ENCODE data around the gene ANGPTL8.

The ANGPTL8 gene, protein sequence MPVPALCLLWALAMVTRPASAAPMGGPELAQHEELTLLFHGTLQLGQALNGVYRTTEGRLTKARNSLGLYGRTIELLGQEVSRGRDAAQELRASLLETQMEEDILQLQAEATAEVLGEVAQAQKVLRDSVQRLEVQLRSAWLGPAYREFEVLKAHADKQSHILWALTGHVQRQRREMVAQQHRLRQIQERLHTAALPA

DNA sequence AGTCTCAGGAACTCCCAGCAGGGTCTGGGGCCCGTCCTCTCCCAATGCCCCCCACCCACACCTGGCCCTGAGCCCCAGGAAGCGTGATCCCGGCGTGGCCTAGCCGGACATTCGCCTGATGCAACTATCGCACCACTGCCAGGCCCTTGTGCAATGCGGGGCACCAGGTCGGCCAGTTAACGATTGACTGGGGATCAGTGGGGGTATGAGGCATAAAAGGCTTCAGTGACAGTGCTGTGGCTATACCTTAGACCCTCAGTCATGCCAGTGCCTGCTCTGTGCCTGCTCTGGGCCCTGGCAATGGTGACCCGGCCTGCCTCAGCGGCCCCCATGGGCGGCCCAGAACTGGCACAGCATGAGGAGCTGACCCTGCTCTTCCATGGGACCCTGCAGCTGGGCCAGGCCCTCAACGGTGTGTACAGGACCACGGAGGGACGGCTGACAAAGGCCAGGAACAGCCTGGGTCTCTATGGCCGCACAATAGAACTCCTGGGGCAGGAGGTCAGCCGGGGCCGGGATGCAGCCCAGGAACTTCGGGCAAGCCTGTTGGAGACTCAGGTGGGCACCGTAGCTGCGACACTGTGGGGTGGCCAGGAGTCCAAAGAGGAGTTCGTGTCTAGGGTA, at the start of gene ANGPTL8:
Gene ANGPTL8, plus strand, starts transcription at position 243 of the 624 bp plus-strand sequence. Its CDS starts 19 bp downstream, at position 262.
- DNase-seq = no peak

DNA sequence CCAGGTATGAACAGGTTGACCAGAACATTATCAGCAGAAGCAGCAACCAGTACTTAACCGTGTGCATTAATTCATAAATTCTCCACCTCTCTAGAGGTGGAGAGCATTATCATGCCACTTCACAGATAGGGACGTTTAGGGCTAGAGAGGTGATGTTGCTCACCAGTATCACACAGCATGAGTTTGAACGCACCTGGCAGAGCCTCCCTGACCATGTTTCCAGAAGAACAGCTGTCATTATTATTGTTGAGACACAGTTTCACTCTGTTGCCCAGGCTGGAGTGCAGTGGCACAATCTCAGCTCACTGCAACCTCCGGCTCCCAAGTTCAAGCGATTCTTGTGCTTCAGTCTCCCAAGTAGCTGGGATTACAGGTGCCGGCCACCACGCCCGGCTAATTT, 48.9 kb upstream of the ANGPTL8 start:
- DNase-seq = no peak

DNA sequence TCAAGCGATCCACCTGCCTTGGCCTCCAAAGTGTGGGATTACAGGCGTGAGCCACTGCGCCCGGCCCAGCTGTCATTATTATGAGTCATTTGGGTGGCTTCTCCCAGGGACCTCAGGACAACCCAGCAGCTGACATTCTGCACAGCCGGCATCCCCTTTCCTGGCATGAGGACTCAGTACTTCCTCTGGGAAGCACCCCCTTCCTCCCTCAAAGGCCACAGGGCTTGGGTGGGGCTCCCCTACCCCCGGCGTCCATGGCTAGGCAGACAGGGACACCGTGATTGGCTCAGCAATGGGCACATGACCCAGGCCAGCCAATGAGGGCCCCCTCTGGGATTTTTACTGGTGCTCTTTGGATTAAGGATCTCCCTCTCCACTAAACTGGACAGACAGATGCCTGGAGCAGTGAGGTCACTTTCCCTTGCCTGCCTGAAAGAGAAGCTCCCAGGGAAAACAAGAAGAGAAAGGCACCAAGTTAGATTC, 48.1 kb upstream of the ANGPTL8 start:
- no peak for DNase-seq

DNA sequence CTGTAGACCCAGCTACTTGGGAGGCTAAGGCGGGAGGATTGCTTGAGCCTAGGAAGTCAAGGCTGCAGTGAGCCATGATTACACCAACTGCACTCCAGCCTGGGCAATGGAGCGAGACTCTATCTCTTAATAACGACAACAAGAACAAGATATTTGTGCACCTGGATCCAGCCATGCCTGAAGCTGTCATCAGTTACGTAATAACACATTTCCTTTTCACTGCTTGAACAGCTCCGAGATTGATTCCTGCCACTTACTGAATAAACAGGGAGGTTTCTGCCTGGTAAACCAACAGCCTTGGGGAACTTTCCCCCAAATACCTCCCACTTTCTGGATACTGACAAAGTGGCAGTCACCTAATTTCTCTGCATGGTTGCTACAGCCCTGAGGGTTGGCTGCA, 47.5 kb upstream of the ANGPTL8 start:
- no peak for DNase-seq

- no peak for DNase-seq
Measured at GRCh38 chr19:11192957-11193939, 46.2 kb upstream of the ANGPTL8 start.

GRCh38 chr19:11194173-11194572, 45.2 kb upstream of the ANGPTL8 start:
- no peak for DNase-seq

DNA sequence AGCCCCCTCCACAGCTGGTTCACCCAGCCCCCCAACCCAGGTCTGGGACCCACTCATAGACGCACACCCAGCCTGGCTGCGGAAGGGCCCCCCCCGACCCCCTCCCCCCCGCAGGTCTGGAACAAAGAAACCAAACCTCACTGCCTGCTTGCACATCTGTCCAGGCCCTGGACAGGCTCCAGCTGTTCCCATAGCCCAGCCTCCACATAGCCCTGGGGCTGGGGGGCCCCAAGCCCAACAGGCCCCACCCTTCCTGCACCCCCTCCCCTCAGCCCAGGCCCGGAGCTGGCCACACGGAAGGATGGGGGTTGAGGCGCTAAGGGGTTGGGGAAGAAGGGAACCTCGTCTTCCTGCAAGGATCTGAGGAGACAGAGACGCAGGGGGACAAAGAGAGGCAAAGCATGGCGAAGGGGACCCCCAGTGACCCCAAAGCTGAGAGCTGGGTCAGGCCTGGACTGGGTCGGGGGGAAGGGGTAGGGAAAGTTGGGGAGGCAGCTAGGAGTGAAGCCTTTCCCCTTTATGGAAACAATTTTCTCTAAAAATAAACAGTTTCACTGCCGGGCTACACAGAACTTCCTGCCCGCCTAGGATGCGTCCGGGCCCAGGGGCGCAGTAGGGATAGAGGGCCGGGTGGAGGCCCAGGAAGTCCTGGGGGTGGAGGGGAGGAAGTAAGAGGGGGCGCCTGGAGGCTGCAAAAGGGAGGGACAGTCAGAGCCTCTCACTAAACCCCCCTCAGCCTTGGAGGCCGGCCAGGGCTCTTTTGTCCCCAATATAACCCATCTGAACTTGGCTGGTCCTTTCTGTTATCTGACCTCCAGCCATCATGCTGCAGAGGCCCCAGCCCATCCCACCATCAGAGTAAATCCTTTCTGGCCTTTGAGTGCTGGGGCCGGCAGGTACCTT, 44.5 kb upstream of the ANGPTL8 start:
- no peak for DNase-seq

DNA sequence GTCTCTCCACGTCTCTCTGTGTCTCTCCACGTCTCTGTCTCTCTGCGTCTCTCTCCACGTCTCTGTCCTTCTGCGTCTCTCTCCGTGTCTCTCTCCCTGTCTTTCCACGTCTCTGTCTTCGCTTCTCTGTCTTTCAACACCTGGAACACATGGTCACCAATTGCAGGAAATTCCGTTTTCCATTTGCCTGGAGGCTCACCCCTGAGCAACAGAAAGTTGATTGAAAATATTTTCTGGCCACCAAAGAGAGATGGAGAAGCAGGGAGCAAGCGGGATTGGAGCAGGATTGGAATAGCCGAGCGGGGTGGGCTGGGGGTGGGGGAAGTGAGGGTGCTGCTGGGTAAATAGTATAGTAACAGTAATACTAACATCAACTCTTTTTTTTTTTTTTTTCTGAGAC, 43.7 kb upstream of the ANGPTL8 start:
- DNase-seq = no peak

- DNase-seq = no peak
Measured at GRCh38 chr19:11196406-11197287, 42.8 kb upstream of the ANGPTL8 start.

DNA sequence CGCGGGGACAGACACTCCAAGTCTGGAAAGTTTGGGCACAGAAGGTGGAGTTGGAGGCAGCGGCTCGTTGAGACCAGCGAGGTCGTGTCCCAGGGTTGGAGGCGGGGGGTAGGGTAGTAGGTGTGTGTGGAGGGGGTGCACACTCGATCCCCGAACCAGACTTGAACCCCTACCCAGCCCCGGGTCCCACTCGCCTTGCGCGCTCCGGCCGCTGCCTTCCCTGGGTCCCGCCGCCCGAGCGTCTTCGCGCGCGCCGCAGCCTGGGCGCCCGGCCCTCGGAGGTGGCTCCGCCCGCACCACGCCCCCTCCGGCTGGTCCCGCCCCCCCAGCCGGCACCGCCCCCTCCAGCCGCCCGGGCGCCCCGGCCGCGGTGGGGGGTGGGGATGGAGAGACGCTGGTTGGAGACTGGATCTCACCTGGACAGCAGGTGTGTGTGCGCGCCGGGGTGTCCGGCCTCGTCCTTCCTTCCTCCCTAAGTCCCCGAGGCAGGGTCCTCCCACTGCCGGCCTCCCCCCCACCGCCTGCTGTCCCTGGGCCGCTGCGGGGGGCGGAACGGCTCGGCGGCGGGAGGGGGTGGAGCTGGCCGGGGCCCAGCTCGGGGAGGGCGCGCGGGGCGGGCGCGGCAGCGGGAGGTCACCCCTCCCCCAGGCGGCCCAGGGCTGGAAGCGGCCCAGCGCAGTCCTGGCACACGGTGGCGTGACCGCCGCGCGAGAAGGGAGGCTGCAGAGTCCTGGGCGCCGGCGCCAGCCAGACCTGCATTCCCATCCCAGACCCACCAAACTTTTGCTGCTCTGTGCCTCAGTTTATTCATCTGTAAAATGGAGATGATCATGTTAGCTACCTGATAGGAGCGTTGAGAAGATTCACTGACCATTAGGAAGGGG, 41.9 kb upstream of the ANGPTL8 start, which contains the start of gene KANK2:
Gene KANK2, minus strand, starts transcription at position 255 of the 884 bp plus-strand sequence. CDS start 3,034 bp downstream, outside the sequence.
- peak; percentile 74 for DNase-seq

- DNase-seq = no peak
Measured at GRCh38 chr19:11198175-11198534, 41.3 kb upstream of the ANGPTL8 start.

DNA sequence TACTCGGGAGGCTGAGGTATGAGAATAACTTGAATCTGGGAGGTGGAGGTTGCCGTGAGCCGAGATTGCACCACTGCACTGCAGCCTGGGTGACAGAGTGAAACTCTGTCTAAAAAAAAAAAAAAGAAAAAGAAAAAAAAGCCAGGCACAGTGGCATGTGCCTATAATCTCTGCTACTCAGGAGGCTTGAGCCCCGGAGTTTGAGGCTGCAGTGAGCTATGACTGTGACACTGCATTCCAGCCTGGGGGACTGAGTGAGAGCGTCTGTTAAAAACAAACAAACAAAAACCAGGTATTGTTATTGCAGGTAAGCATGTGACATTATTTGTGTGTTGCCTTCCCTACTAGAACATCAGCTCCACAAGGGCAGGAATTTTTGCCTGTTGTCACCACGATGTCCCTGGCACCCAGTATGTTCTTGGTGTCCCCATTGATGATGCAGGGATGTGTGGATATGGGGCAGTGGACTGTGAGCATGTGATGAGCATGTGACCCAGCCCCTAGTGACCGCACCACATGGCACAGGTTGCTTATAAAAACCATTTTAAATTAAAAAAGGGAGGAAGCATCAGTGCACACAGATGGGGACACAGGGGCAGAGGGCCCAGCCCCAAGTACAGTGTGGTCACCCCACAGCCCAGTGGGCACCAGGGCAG, 40.5 kb upstream of the ANGPTL8 start:
- no peak for DNase-seq

DNA sequence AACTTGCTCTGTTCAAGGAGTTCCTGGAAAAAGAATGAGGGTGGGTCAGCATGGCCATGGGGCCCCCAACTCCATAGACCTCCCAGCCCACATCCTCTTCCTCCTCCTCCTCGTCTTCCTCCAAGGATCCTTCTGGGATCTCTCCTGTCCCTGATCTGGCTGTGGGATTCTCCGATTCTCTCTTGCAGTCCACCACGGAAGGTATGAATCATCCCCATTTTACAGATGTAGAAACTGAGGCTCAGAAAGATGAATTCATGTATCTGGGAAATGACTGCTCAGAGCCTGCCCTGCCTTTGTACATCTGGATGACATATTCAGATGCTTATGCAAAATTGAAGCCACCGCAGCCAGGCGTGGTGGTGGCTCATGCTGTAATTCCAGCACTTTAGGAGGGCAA, 39.9 kb upstream of the ANGPTL8 start:
- DNase-seq = no peak

DNA sequence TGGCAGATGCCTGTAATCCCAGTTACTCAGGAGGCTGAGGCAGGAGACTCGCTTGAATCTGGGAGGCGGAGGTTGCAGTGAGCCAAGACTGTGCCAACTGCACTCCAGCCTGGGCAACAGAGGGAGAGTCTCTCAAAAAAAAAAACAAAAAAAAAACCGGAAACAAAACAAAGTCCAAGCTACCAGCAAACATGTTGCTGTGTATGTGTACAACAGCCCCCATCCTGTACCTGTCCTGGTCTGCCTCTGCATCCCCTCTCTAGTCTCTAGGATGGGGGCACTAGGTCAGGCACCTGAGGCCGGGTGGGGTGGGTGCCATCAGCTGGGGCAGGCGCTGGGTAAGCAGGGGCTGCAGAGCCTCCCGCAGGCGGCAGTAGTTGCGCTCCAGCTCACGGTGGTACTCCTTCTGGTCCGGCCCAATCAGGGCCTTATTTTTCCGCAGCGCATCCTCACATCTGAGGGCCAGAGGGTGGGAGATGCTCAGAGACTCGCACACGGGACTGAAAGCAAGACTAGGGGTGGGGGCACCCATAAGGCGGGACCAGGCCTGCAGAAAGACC, 39.3 kb upstream of the ANGPTL8 start:
- no peak for DNase-seq

GRCh38 chr19:11200931-11201330, 38.5 kb upstream of the ANGPTL8 start:
- DNase-seq = no peak

- peak; percentile 9 for DNase-seq
Measured at GRCh38 chr19:11201791-11202190, 37.6 kb upstream of the ANGPTL8 start.

DNA sequence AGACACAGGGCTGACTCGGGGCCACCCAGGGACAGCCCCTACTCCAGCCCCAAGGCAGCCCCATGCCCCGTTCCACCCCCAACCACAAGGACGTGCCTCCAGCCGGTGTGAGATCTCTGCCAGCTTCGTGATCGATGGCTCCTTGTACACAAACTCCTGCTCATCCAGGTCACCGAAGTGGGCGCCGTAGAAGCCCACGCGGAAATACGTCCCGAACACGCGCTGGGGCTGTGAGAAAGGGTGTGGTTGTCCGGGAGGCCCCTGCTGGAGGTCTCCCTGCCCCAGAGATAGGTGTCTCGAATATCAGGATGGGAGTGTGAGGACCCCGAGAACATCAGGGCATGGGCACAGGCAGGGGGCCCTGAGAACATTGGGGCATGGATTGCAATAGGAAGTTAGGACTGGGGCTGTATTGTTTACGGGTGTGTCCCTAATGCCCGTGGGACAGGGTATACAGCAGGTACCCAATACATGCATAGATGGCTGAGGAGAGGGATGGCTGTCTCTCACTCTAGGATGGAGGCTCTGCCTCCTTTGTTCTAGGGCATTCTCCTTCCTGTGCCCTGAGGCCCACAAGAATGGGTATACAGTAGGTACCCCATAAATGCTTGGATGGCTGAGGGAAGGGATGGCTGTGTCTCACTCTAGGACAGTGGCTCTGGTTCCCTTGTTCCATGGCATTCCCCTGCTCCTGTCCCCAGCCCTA, 36.8 kb upstream of the ANGPTL8 start:
- no peak for DNase-seq

DNA sequence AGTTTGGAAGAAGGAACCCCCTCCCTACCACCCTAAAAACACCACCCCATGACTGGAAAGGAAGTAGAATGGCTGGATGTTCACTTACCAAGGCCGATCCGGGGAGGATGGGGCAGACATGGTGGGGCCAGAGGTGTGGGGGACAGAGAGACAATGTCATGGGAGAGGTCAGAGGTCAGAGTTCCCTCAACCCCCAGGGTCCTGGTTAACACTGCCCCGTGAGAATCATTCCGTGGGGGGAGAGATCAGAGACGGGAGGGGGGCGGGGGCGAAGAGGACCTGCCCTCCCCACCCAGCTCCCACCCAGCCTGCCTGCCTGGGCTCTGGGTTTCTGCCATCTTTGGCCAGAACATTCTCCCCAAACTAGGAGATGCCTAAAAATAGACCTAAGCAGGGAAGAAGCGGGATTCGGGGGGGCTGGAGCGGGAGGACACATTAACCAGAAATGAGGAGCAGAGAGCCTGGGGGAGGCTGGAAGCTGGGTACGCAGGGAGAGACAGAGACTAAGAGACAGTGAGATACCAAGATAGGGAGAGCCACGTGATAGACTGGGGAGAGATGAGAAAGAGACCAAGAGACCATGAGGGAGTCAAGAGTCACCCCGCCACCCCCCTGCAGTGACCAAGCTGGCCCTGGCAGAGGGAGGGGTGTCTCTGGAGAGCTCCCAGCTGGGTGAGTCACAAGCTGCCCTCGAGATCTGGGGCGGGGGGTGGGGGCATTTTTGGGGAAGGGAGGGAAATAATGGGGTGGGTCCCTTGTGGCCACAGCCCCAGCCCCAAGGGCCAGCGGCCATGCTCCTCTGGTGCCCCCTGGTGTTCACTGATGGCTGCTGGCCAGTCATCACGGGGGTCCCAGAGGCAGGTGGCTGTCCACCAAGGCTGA, 36.0 kb upstream of the ANGPTL8 start:
- peak; percentile 47 for DNase-seq
